Activated CD4-positive, CD25-positive, alpha-beta regulatory T cell treated with anti-CD3 and anti-CD28 coated beads, Interleukin-2, amount 50 U/mL, for 16 hours (primary cell): ENCODE data around the gene RAB7B.
"Not testable (repeated sequence)": the region's sequence is repeated elsewhere in the genome, so short reads cannot be mapped to it uniquely, and the experiment has no call there.

ENCODE experiments used
- DNase-seq: peaks from one replicate; pipeline ENCODE4 v3.0.0-alpha.2; 2020; ENCODE audit warnings: low read depth, low spot score

Gene RAB7B, protein sequence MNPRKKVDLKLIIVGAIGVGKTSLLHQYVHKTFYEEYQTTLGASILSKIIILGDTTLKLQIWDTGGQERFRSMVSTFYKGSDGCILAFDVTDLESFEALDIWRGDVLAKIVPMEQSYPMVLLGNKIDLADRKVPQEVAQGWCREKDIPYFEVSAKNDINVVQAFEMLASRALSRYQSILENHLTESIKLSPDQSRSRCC

DNA sequence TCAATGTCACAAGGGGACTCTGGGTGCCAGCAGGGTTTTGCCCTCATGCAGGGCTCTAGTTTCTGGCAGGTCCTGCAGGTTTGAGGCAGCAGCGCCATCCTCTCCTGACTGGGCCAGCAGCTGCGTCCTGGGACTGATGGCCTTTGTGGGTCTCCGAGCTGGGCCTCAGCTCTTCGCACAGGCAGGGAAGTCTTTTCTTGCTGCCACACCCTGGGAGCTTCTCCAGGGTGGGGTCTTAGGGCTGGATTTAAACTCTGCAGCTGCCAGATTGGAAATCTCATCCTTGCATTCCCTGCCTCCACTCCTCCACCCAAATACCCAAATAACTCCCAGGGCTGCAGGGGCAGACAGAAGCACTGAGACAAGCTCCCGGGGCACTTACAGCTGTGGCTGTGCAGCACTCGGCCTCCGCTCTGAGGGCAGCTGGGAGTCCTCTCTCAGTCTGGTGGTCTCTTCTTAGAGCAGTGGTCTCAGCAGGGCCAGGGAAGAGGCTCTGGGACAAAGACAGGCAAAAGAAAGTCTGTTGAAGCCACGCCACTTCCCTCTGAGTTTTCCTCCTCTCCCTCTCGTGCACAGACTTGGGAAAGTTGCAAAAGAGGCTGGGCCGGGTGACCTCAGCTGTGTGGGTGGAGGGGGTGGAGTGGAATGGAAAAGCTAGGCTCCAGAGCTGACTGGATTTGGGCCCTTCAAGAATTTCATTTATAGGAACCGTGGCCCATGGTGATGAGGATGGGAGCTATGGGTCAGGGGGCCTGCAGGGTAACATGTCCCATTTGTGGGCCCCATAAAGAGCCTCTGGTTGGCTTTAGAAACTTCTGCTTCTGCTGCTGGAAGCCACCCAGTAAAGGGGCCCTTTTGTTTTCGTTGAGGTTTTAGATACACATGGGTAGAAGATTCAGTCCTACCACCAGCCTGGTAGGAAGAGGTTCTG lies at the start of gene RAB7B:
Gene RAB7B (minus strand): TSS at position 525 of the 931 bp plus-strand sequence. CDS start 9,260 bp downstream, outside the sequence.
- DNase-seq = no peak

DNA sequence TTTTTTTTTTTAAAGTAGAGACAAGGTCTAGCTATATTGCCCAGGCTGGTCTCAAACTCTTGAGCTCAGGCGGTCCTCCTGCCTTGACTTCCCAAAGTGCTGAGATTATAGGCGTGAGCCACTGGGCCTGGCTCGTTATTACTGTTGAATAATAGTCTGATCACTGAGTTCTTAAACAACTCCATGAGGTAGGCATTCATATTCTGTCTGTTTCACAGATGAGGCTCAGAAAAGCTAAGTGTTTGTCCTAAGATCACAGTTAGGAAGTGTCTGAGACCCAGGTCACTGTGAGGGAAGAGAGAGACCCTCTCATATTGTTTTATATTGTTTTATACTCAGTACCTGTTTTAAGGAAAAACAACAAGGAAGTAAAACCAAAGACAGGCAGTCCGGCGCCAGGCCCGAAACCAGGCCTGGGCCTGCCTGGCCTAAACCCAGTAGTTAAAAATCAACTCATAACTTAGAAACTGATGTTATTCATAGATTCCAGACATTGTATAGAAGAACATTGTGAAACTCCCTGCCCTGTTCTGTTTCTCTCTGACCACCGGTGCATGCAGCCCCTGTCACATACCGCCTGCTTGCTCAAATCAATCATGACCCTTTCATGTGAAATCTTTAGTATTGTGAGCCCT lies 49.2 kb upstream of the RAB7B start:
- not testable (repeated sequence) for DNase-seq

DNA sequence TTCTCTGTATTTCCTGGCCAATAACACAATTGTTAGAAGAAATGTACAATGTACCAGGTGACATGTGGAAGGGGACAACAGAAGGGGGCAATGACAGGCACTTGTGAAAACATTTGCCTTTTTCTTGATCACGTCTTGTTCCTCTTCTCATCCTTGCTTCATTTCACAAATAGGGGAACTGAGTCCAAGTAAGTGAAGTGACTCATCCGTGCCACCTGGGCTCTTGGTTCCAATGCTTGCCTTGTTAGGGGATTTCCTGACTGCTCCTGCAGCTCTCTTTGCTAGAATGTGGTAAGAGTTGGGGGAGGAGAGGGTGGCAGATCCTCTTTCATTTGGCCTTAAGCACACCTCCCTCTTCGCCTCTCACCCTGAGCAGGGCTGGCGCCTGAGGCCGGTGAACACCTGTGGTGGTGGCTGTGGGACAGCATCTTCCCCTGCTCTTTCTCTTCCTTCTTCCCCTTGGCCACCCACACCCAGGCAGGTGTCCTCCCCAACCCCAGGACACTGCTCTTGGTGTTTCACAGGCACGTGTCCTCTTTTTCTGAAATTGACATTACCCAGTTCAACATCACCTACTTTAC lies 47.5 kb upstream of the RAB7B start:
- DNase-seq = peak; percentile 9

DNA sequence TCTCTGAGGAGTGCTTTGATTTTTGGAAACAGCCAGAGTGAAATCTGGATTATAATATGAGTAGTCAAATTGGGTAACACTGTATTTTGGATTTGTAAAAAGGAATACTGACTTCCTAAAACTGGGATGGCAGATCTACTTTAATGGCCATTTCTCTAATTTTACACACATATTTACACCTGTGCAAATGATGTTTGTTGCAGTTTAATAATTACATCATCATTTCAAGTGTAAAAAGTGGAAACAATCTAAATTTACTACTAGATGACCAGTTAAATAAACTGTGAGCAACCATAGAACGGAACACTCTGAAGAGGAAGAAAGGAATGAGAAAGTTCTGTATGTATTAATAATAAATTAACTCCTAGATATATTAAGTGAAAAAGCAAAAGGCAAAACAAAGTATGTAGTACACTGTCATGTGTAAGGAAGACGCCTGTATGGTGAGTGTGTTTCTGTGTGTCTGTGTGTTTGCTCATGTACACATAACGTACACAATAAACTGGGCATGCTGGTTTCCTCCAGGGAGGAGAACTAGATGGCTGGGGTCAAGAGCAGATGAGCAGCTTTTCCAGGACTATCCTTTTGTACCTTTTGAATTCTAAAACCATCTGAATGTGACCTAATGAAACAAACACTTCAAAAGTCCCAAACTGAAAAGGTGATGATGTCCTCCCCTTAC lies 46.9 kb upstream of the RAB7B start:
- DNase-seq = no peak

DNA sequence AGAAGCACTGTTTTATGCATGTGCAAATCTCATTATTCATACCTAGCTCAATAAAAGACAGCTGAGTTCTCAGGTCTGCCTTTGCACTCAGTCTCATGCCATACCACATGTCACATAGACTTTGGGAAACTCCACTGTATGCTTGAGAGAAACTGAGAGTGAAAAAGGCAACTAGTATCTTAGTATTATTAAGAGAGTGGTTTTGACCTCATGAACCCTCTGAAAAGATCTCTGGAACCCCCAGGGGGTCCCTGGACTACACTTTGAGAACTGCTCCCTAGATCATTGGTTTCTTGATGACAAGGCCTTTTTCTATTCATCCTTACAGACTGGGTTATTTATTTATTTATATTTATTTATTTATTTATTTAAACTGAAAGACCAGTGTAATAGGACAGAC lies 46.1 kb upstream of the RAB7B start:
- DNase-seq = no peak

DNA sequence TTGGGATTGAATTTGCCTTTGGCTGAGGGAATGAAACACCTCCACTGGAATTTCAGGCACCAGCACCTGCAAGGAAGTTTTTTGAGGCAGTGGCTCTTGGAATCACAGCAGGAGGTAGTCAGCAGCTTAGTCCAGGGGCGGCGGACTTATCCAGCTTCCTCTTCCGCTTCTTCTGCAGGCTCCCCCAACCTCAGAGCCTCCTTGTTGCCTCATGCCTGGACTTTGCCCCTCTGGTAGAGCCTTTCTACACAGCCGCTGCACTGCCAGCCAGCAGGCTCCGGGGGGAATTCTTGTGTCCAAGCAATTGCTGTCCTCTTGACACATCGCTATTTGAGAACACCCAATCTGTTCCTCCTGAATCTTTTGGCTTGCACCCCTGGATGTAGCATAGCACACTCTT lies 45.4 kb upstream of the RAB7B start:
- DNase-seq = no peak

DNA sequence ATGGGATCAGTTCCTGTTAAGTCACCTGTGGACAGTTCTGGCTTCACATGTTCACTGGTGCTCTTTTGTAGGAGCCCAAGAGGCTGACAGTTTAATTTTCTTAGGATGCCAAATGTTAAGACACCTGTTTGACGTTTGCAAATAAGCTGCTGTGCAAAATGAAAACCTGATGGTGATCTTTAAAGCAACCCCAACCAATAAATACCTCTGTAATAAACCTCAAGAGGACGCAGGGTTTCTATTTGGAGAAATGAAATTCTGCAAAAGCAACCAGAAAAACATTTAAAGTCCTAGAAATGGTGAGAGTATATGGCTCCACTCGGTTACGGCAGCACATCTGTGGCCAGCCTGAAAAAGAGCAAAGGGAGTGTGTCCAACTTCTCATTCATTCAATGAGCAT lies 44.1 kb upstream of the RAB7B start:
- no peak for DNase-seq

DNA sequence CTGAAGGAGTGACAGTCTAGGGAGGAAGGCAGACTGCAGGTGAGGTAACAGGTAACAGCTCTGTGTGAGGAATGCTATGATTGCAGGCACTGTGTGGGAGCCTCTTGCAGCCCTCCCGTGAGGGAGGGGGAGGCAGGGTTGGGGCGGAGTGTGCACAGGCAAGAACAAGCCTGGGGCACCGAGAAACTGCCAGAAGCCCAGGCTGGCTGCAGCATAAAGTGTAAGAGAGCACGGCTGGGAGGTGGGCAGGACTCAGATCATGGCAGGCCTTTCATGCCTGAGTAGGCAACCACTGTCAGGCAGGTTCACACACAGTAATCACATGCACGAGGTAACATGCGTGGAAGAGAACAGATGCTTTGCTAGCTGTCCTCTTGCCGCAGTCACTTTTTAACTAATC lies 38.4 kb upstream of the RAB7B start:
- DNase-seq = no peak

DNA sequence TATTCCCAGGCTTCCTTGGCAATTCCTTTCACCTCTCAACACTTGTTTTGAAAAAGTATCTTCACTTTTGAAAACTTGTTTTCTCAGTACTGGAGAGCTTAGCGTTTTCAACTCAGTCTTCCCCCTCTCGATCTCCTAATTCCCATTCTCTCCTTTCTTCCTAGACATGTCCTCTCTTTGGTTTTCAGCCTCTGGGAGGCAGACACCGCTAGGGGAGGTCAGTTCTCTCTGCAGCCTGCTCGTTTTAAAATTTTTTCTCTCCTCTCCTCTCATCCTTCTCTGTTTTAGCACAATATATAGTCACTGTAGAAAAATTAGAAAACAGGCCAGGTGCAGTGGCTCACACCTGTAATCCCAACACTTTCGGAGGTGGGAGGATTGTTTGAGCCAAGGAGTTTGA lies 37.1 kb upstream of the RAB7B start:
- no peak for DNase-seq

DNA sequence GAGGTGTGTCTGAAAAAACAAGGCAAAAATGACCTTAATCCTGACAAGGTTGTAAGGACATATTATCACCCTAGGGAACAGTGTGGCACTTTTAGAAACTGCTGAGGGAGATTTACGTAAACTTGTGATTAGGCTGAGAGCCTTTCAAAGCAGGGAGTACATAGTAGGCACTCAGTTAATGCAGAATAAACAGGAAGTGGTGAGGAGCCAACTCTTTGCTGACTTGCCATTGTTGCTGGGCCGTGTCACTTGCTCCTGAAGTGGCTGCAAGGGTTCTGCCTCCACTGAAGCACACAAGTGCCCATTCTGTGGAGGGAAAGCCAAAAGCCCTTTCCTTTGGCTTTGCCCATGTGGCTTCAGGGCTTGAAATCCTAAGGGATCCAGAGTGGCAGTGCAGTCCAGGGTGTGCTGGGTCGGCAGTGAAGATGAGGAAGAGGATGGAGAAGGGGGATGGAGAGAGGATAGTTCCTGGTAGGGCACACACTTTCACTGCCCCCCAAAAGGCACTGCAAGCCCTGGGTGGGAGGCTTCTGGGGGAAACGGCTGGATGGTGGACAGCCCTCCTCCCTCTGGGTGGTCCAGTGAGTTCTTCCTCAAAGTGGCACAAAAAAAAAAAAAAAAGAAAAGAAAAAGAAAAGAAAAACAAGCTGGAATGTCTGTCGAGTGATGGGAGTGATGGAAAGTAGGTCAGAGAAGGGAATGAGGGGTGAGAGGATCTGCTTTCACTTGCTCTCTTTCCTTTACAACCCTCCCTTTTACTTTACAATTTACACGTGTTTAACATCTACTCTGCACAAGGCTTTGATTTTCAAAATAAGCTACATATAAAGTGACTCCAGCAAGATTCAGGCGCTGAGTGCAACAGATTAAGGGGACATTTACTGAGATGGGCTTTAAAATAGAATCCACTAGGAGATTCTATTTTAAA lies 36.1 kb upstream of the RAB7B start:
- DNase-seq = no peak

DNA sequence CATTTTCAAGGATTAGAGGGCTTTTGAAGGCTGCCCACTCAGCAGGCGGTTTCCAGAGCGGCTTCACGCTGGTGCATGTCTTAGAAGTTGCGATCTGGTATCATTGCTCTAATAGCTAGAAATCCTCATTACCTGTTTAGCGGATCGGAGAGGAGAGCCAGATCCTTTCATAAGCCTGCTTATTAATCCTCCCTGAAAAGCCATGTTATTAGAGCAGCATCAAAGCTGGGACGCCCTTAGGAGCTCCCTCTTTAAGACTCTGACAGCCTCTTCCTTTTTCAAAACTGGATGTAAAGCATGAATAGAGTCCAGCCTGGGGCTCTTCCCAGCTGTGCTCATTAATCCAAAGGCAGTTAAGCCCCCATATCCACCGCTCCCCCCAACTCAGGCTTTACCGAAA lies 34.4 kb upstream of the RAB7B start:
- DNase-seq = no peak

DNA sequence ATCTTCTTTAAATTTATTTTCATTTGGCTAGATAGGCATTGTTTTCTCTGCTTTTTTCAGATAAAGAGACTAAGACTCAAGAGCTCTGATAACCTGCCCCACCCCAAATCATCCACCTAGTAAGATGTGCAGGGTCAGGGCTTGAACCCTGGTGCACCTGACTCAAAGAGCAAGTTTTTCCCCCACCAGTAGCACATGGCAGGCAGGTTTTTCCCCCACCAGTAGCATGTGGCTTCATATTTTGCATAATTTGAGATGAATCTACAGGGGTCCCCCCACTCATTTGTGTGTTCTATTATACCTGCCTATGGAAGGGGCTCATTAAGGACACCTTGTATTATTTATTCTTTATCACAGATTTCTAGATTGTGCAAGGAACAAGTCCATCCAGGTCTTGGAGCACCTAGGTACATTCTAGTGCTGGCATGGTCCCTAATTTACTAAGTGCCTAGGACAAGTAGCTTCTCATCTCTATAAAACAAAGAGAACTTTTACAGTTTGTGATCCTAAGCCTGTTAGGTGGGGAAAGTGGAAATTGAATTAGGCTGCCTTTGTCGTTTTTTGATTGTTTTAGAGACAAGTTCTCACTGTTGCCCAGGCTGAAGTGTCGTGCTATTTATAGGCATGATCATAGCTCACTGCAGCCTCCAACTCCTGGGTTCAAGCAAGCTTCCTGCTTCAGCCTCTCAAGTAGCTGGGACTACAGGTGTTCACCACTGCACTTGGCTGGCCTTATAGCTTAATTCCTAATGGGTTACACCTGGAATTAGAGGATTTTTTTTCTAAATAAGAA lies 33.7 kb upstream of the RAB7B start:
- no peak for DNase-seq

DNA sequence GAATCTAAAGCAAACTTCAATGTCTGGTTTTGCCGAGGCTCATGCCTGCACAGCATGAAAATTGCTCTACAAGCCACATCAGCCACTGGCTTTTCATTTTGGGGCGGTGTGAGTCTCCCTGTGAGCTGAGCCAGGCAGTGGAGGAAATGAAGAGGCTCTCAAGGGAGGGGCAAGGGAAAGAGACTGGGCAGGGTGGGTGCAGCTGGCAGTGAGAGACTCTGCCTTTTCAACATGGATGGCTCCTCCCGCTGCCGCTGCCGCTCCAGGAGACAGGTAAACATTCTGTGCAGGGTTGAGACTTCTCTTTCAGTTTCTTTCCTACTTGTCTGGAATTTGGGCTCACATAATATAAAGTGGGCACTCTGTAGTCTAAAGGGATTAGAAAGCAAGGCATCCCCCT lies 31.8 kb upstream of the RAB7B start:
- DNase-seq = no peak

DNA sequence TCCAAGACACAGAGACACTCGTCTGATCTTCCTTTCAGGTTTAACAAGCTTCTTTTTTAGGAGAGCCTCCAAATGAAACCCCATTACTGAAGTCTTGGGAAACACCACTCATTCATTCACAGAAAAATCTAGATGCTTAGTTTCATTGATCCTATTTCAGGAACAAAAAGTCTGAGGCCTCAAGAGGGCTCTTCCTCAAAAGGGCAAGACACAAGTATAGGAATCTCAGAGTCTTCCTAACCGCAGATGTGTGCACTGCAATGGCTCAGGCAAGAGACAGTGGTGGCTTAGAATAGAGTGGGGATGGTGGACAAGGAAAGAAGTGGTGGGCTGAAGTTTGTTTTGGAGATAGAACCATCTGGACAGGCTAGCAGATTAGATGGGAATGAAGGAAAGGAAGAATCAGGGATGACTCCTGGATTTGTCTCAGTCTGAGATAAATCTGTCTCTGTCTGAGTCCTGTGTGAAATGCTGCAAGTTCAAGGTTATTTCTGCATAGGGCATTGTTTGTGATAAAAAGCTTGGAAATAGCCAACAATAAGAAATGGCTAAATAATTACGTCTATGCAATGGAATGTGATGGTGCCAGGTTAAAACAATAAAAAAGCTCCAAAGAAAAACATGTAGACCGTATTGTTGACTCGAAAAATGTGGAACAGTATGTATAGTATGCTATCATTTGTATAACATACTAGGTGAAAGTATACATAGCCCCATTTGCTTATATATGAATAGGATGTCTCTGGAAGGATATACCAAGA lies 29.4 kb upstream of the RAB7B start:
- no peak for DNase-seq

DNA sequence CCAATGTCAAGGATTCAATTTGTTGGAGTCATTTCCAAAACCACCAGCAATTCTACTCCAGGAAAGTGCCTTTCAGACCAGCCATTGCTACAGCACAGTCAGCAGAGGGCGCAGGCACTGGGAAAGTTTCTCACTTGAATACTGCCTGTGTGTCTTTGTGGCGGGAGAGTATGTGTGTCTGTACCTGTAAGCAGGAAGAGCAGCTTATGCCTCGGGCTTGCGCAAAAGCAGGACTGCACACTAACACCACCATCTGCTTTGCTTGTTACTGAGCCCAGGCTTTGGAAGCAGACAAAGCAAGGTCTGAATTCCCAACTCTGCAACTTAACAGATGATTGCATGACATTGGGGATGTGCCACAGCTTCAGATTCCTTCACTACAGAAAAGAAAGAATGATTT lies 27.5 kb upstream of the RAB7B start:
- peak; percentile 44 for DNase-seq

DNA sequence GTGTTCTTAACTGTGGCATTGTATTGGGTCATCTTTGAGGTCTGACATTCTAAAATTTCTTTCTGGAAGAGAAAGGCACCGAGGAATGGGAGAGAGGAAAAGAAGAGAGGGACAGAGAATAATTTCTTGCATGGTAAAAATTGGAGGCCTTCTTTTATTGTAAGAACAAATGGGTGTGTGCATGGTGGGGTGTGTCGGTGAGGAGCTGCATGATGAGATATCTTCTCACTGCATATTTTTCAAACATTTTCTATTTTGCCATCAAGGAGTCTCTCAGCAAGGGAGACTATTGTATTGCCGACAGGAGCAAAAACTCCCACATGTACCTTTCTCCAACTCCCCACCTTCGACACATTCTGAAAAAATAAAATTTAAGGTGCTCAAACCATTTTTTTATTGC lies 27.0 kb upstream of the RAB7B start:
- no peak for DNase-seq

DNA sequence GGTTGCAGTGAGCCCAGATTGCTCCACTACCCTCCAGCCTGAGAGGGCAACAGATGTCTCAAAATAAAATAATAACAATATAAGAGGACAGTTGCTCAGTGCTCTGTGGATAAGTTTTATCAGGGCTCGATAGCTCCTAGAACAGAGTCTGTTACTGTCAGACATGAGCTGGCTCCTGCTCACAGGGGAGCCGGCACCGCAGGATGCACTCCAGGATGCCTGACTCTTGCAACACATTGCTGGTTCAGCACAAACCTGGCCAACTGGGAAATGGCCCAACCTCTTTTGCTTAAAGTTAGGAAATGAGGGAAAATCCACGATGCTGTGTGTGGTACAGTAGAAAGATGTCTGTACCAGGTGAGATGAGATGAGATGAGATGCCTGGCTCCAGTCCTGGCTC lies 26.3 kb upstream of the RAB7B start:
- no peak for DNase-seq

DNA sequence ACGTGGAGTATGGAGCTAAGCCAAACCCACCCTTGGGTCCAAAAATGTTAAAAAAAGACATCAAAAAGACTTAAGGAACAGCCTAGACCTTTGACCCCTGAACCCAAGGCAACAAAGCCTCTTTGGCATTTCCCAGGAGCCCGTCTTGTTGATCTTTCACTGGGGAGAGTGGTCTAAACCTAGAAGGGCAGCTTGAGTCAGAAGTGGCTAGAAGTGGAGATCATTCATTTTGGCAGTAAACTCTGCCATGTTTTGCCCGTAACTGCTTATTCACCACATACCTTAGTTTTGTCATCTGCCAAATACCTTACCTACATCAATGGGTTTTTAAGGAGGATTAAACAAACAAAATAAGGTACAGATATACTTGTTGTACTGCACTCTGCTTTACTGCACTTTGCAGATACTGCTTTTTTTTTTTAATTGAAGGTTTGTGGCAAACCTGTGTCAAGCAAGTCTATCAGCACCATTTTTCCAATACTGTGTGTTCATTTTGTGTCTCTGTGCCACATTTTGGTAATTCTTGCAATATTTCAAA lies 22.2 kb upstream of the RAB7B start:
- no peak for DNase-seq

DNA sequence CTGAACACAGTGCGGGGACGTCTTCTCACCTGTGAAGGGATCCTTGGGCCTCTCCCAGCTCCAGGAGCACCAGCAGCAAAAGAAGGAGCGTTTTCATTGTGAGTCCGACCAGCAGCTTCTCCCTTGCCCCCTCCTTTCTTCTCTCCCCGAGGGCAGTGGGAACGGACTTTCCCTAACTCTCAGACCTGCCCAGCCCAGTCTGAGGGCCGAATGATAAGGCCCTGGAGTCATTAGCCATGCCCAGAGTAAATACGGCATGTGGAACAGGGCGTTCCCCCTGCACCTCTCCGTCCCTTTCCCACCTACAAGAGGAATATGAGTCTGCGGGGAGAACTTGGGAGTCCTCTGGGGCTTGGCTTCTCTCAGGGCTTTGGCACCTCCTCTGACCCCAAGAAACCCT lies 20.5 kb upstream of the RAB7B start, which contains the start of gene CTSE:
Gene CTSE (minus strand): TSS at position 201 of the 400 bp plus-strand sequence. CDS start 104 bp downstream, at position 97.
- DNase-seq = no peak
